Measurements from ENCODE around the gene PPP1R15B. TPM values are rescaled to one million over a fixed set of nuclear protein-coding genes. Genes with fewer than 3 reads are reported as not detected.

The PPP1R15B gene
- total and polyA plus RNA-seq, 8 donors = 6.5 to 74.4 (median 31.6) TPM

- no peak overlapping the region for H3K27ac ChIP-seq
- H3K4me1 ChIP-seq = peaks cover 17 to 46% (median 25%) of the 10 kb centered on the region in 4 donors
- 89 to 100% (median 100%) methylated on average over 1 of the region's 1 CpG for WGBS, 5 donors
- no peak overlapping the region for H3K4me3 ChIP-seq
- TF ChIP-seq EP300 (IDR thresholded peaks at IDR 0.05) (no peak), POLR2AphosphoS5 (IDR thresholded peaks at IDR 0.05) (no peak), POLR2A (IDR thresholded peaks at IDR 0.05) (no peak), CTCF (IDR thresholded peaks at IDR 0.05) (no peak)
- peaks cover 24 to 53% (median 45%) of the 10 kb centered on the region in 4 donors for H3K36me3 ChIP-seq
- no peak for DNase-seq
- intact Hi-C loops (cut with DNase I; ENCODE audit: low total_unique reads) = no loop called here
- H3K27me3 ChIP-seq = no peaks in the 10 kb centered on the region
- H3K9me3 ChIP-seq = no peaks in the 10 kb centered on the region
Measured at GRCh38 chr1:204421441-204421840, 9.8 kb upstream of the PPP1R15B start.

- TF ChIP-seq POLR2AphosphoS5 (IDR thresholded peaks at IDR 0.05) = no peak
- TF ChIP-seq POLR2A (IDR thresholded peaks at IDR 0.05) = no peak
- TF ChIP-seq EP300 (IDR thresholded peaks at IDR 0.05) = no peak
- TF ChIP-seq CTCF (IDR thresholded peaks at IDR 0.05) = no peak
- Histone ChIP-seq H3K9me3 (no peaks in the 10 kb centered on the region), H3K27ac (peak overlapping the region in 2 of 5 donors; percentile 45 to 86), H3K4me1 (peaks cover 17 to 45% (median 32%) of the 10 kb centered on the region in 4 donors), H3K36me3 (peaks cover 21 to 41% (median 34%) of the 10 kb centered on the region in 4 donors), H3K4me3 (no peak overlapping the region), H3K27me3 (no peaks in the 10 kb centered on the region)
- DNase-seq = no peak
- intact Hi-C loops (cut with DNase I; ENCODE audit: low total_unique reads) = no loop called here
- WGBS, 5 donors = 54 to 66% (median 57%) methylated on average over 7 of the region's 7 CpGs
Measured at GRCh38 chr1:204420039-204421004, 8.7 kb upstream of the PPP1R15B start.

GRCh38 chr1:204419064-204419403 lies 7.4 kb upstream of the PPP1R15B start:
- TF ChIP-seq POLR2A (IDR thresholded peaks at IDR 0.05) = no peak
- no peak for TF ChIP-seq CTCF (IDR thresholded peaks at IDR 0.05)
- no peak for TF ChIP-seq POLR2AphosphoS5 (IDR thresholded peaks at IDR 0.05)
- TF ChIP-seq EP300 (IDR thresholded peaks at IDR 0.05) = no peak
- Histone ChIP-seq H3K4me1 (peaks cover 17 to 45% (median 32%) of the 10 kb centered on the region in 4 donors), H3K27ac (peak overlapping the region in 4 of 5 donors; percentile 74 to 89 (median 86)), H3K9me3 (no peaks in the 10 kb centered on the region), H3K27me3 (no peaks in the 10 kb centered on the region), H3K36me3 (peaks cover 9 to 28% (median 21%) of the 10 kb centered on the region in 4 donors), H3K4me3 (no peak overlapping the region)
- intact Hi-C loops (cut with DNase I; ENCODE audit: low total_unique reads) = no loop called here
- DNase-seq = no peak

- intact Hi-C loops (cut with DNase I; ENCODE audit: low total_unique reads) = no loop called here
- Histone ChIP-seq H3K27ac (peak overlapping the region; percentile 37 to 89 (median 86)), H3K9me3 (no peaks in the 10 kb centered on the region), H3K27me3 (no peaks in the 10 kb centered on the region), H3K4me1 (peaks cover 17 to 45% (median 32%) of the 10 kb centered on the region in 4 donors), H3K4me3 (no peak overlapping the region), H3K36me3 (peaks cover 3 to 22% (median 15%) of the 10 kb centered on the region in 4 donors)
- TF ChIP-seq POLR2A (IDR thresholded peaks at IDR 0.05) (no peak), EP300 (IDR thresholded peaks at IDR 0.05) (no peak), CTCF (IDR thresholded peaks at IDR 0.05) (no peak), POLR2AphosphoS5 (IDR thresholded peaks at IDR 0.05) (no peak)
- DNase-seq = no peak
- 64 to 76% (median 70%) methylated on average over 10 of the region's 10 CpGs for WGBS, 5 donors
Measured at GRCh38 chr1:204418174-204419063, 6.8 kb upstream of the PPP1R15B start.
